GM21576 (cell line): Measurements from ENCODE around the gene SH2B2.
"Not testable (repeated sequence)": the region's sequence is repeated elsewhere in the genome, so short reads cannot be mapped to it uniquely, and the experiment has no call there.

Experiments used
- ATAC-seq: cut with Tn5 transposase; IDR thresholded peaks from one replicate; pipeline ENCODE4 v1.9.1; 2021; ENCODE audit warnings: mild to moderate bottlenecking, moderate library complexity; ENCODE audit not compliant: unreplicated experiment

Gene SH2B2

DNA sequence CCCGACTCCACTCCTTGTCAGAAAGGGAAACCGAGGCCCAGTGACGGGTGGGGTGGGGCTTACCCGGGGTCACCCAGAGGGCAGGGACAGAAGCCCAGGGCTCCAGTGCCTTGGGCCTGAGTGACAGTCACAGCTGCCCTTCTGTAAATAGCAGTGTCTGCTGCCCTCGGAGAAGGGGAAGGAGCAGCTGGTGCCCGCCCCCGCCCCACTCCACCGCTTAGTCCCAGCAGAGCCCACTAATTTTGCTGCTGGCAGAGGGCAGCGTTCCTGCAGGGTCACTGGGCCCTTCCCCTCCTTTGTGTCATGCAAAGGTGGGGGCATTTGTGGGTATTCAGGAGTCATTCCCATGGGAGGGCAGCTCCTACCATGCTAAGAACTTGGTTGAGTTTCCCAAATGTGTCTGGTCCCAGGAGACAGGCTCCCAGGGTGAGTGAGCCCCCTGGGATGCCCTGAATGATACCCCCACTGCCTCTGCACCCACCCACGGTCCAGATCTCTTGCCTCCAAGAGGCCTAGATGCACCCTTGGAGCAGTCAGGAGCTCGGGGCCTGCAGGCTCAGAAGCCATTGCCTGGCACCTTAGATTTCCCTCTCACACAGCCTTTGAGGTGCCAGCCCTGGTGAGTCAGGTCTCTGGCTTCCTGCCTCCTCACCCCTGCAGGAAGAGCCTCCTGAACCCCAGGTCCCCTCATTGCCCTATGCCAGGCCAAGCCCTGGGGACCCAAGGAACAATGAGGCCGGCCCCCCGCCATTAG lies 17.2 kb downstream of the SH2B2 start:
- ATAC-seq: no peak

GRCh38 chr7:102304668-102305067 lies 18.0 kb downstream of the SH2B2 start:
- ATAC-seq: no peak

DNA sequence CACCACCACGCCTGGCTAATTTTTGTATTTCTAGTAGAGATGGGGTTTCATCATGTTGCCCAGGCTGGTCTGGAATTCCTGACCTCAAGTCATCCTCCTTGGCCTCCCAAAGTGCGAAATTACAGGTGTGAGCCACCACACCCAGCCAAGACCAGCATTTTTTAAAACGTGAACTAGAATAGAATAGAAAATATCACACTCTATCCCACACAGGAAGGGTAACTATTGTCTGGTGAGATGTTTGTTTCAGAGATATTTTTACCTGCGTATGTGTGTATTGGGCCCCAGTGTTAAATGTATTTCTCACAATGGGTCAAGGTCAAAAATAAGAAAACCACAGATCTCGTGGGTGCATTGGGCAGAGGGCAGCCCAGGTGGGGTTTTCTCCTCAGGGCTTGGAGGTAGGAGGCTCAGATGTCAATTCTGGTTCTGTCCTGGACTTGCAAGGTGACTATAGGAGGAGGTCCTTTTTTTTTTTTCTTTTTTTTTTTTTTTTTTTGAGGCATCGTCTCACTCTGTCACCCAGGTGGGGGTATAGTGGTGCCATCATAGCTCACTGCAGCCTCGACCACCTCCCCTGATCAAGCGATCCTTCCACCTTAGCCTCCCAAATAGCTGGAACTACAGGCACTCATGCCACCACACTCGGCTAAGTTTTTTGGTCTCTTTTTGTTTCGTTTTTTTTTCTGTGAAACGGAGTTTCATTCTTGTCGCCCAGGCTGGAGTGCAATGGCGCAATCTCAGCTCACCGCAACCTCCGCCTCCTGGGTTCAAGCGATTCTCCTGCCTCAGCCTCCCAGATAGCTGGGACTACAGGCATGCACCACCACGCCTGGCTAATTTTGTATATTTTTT lies 19.0 kb downstream of the SH2B2 start:
- peak; percentile 64 for ATAC-seq

DNA sequence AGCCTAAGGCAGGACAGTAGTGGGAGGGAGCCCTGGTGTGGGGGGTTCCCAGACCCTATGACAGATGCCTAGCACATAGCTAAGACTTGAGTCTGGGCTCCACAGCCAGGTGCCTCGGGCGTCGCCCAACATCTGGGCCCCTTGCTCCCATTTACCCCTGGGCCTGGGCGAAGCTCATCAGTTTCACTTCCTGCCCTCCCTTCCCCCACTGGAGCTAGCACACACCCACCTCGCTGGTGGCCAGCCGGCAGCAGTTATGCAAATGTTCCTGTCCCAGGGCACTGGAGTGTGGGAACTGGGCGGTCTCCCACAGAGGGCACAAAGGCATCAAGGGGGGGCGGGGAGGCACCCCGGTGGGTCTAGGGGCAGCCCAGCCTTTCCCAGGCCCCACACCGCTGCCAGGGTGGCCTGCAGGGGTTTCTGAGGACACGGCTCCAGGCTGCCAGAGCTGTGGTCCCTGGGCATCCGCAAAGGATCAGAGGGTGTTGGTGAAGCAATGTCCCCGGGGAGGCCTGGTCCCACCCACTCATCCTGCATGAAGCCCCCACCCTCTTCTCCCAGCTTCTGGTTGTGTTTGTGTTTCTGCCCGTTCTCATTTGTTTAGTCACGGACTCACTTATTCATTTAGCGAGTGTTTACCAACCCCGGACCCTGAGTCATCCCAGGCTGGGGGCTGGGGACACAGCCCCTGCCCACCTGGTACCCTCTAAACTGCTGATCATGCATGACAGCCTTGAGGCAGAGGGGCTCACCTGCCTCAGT lies 20.4 kb downstream of the SH2B2 start:
- ATAC-seq: peak; percentile 68

GRCh38 chr7:102310414-102310815 lies 23.7 kb downstream of the SH2B2 start:
- ATAC-seq: no peak

- no peak for ATAC-seq
Measured at GRCh38 chr7:102312317-102312716, 25.6 kb downstream of the SH2B2 start.

DNA sequence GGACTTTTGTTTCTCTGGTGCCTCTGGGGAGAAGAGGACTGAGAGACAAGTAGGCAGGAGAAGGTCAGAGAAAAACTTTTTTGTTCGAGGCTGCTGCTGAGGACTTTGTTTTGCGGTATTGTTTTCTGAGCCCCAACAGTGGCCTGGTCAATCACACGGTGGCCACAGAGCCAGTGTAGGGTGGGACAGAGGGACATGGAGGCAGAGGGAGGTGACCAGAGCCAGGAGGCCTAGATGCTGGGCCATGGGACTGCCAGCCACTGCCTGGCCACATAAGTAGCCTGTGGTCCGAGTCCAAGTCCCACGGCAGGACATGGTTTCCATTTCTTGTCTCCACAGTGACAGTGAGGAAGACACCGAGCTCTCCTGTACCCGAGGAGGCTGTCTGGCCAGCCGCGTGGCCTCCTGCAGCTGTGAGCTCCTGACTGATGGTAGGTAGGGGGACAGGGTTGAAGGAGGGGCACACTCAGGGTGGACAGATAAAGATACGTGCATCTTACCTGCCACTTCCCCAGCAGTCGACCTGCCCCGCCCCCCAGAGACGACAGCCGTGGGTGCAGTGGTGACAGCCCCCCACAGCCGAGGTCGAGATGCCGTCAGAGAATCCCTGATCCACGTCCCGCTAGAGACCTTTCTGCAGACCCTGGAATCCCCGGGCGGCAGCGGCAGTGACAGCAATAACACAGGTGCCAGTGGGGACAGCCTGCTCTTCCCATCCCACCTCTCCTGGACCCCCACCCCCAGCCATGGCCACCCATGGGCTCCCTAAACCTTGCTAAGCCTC lies 27.5 kb downstream of the SH2B2 start:
- no peak for ATAC-seq

- no peak for ATAC-seq
Measured at GRCh38 chr7:102317231-102318059, 30.8 kb downstream of the SH2B2 start.

DNA sequence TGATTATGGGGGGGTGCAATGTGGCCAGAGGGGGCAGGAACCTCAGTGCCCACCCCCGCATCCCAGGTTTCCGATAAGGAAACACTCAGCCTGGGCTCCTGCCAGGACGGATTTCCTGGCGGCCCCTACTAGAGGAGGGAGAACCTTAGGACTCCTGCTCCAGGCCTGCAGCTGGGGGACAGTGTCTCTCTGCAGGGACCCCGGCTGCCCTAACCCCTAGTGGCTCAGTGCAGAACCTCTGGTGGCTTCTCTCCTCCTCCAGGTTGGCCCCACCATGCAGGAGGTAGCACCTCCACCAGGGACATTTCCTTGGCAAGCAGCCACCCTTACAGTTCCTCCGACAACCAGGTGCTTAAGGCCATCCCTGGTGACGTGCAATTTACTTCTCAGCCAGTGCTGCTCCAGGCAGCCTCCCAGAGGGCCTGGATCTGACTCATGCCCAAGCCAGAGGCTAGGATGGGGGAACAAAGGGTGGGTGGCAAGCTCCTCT lies 31.9 kb downstream of the SH2B2 start:
- no peak for ATAC-seq

- no peak for ATAC-seq
Measured at GRCh38 chr7:102319671-102320070, 33.0 kb downstream of the SH2B2 start.

DNA sequence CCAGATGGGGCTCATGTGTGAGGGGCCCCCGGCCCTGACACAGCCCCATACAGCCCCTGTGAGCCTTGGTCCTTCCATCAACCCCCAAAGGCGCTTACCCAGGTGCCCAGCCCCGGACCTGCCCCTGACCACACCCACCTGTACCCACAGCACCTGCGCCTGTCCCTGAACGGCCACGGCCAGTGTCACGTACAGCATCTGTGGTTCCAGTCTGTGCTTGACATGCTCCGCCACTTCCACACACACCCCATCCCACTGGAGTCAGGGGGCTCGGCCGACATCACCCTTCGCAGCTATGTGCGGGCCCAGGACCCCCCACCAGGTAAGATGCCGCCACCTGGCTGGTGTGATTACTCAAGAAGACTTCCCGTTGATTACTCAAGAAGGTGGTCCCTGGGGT lies 33.5 kb downstream of the SH2B2 start:
- ATAC-seq: no peak

- ATAC-seq: no peak
Measured at GRCh38 chr7:102320601-102321350, 34.1 kb downstream of the SH2B2 start.

GRCh38 chr7:102321351-102322201 lies 34.9 kb downstream of the SH2B2 start:
- no peak for ATAC-seq

DNA sequence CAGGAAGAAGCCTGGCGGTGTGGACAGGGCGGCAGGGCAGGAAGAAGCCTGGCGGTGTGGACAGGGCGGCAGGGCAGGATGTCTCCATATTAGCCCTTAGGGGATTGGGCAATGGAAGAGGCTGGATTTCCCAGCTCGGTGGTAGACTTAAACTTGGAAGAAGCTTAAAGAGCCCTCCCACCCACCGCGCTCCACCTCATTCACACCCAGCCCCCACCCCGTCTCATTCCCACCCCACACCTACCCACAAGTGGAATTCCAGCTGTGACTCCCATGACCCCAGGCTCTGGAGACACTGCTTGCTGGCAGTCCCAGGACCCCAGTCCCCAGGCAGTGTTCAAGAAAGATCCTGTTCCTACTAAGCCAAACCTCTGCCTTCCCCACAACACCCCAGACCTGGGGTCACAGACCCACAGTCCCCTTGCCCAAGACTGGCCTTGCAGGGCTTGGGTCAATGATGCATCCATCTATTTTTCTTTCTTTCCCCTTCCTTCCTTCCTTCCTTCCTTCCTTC lies 35.6 kb downstream of the SH2B2 start:
- no peak for ATAC-seq

DNA sequence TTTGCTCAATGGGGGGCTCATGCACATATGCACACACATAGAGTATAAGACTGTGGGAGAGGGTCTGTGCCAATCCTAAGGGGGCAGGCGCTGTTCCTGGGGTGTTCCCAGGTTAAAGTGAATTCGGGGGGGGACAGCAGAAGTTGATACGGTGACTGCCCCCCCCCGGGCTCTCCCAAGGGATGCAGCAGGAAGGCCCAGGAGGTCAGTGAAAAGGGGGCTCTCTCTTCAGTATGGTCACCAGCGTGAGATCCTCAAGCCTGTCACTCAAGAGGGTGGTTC lies 37.2 kb downstream of the SH2B2 start:
- no peak for ATAC-seq

DNA sequence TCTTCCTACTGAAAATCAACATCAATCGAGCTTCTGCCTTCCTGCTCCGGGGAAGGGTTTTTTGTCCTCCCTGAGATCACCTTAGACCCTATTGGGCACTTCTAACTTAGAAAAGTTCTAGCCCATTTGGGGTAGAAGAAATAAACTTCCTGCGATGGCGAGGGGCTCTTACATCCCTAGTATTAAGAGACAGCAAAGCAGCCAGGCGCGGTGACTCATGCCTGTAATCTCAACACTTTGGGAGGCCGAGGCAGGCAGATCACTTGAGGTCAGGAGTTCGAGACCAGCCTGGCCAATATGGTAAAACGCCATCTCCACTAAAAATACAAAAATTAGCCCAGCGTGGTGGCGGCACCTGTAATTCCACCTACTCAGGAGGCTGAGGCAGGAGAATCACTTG lies 38.4 kb downstream of the SH2B2 start:
- ATAC-seq: not testable (repeated sequence)

- no peak for ATAC-seq
Measured at GRCh38 chr7:102326157-102326889, 39.7 kb downstream of the SH2B2 start.
